ENCODE data around the gene ADGRG2. TPM values are rescaled to one million over a fixed set of nuclear protein-coding genes. Genes with fewer than 3 reads are reported as not detected.

ADGRG2 gene
- total RNA-seq, 1 experiment from 2014 or later: not detected

GRCh38 chrX:19072372-19072771, 49.9 kb downstream of the ADGRG2 start:
- intact Hi-C loops (cut with micrococcal nuclease): no loop called here
- CTCF ChIA-PET: no interaction called here
- POLR2A ChIA-PET: no interaction called here
- Histone ChIP-seq H3K79me2 (ENCODE audit: insufficient read depth, low read length) (no peaks in the 10 kb centered on the region), H4K20me1 (ENCODE audit: insufficient read depth) (no peaks in the 10 kb centered on the region), H2AFZ (ENCODE audit: low read depth, low read length, poor library complexity, severe bottlenecking) (no peak overlapping the region), H3K4me3 (replicated peaks in 1 of 2; ENCODE audit: low read depth in 1 of 2, low read length in 2 of 2) (no peak overlapping the region), H3K4me1 (ENCODE audit: control insufficient read depth in 1 of 2, insufficient read depth in 2 of 2, low read length in 2 of 2) (no peaks in the 10 kb centered on the region), H3K36me3 (ENCODE audit: control insufficient read depth in 1 of 2, insufficient read depth in 2 of 2, low read length in 2 of 2) (no peaks in the 10 kb centered on the region), H3K27me3 (ENCODE audit: insufficient read depth, low read length) (no peaks in the 10 kb centered on the region), H3K27ac (ENCODE audit: low read depth, low read length) (no peak overlapping the region), H3K9me3 (ENCODE audit: control insufficient read depth in 1 of 2, insufficient read depth in 1 of 2, low read depth in 1 of 2, low read length in 2 of 2) (no peaks in the 10 kb centered on the region), H3K9me2 (ENCODE audit: insufficient read depth) (no peaks in the 10 kb centered on the region), H3K4me2 (ENCODE audit: low read length) (no peak overlapping the region), H3K9ac (ENCODE audit: low read length) (no peak overlapping the region)
- ATAC-seq: no peak
- DNase-seq (ENCODE audit: low read depth, low spot score): no peak
- TF ChIP-seq REST (IDR thresholded peaks at IDR 0.05; ENCODE audit: low read depth) (no peak), CTCF (IDR thresholded peaks at IDR 0.05 in 2 of 3, conservative IDR thresholded peaks at IDR 0.05 in 1 of 3; ENCODE audit: borderline replicate concordance in 1 of 3, insufficient read depth in 1 of 3, low read depth in 2 of 3, low read length in 2 of 3) (no peak), RAD21 (IDR thresholded peaks at IDR 0.05; ENCODE audit: low read depth) (no peak), POLR2A (IDR thresholded peaks at IDR 0.05; ENCODE audit: borderline replicate concordance, extremely low read depth, insufficient read depth, insufficient read length) (no peak), EZH2phosphoT487 (IDR thresholded peaks at IDR 0.05; ENCODE audit: borderline replicate concordance) (no peak), FOSL1 (IDR thresholded peaks at IDR 0.05; ENCODE audit: low read depth) (no peak), SIN3A (IDR thresholded peaks at IDR 0.05; ENCODE audit: low read depth) (no peak), ZBTB33 (IDR thresholded peaks at IDR 0.05; ENCODE audit: extremely low read depth, insufficient replicate concordance, low read length) (no peak), YY1 (IDR thresholded peaks at IDR 0.05; ENCODE audit: extremely low read depth, insufficient replicate concordance, low read depth, low read length) (no peak)
- no TSS peak for BruUV-seq (replicated peaks)
- RAD21 ChIA-PET (ENCODE audit: low non-redundant PET in 1 of 2, low total read pairs in 2 of 2, uncharacterized antibody in 2 of 2, unreplicated experiment in 2 of 2): no interaction called here

All from HCT116 (cell line).